CD4-positive, CD25-positive, alpha-beta regulatory T cell (primary cell): ENCODE measurements around the gene NR2F1-AS1. TPM values are rescaled to one million over a fixed set of nuclear protein-coding genes. Genes with fewer than 3 reads are reported as not detected.

Experiments
- ATAC-seq, 2 donors: fragments of 150-1000 bp; cut with Tn5 transposase; one replicate each; pipeline ENCODE4 v1.10.0; 2021; ENCODE audit warnings: low read depth in 2 of 2, moderate number of reproducible peaks in 2 of 2, moderate library complexity in 1 of 2
- DNase-seq, 3 donors: peaks; one replicate each; pipeline versions ENCODE4 v3.0.0 to v3.0.0-alpha.2; 2012 to 2022; ENCODE audit warnings: mixed read lengths in 1 of 3
- H3K27ac ChIP-seq: one replicate; pipeline ENCODE4 v1.7.0; 2013; ENCODE audit warnings: mild to moderate bottlenecking, low read length; ENCODE audit not compliant: insufficient read depth, poor library complexity, severe bottlenecking
- H3K27me3 ChIP-seq: one replicate; pipeline ENCODE4 v1.7.0; 2013; ENCODE audit warnings: low read length; ENCODE audit not compliant: control insufficient read depth, insufficient read depth
- H3K36me3 ChIP-seq: one replicate; pipeline ENCODE4 v1.7.0; 2013; ENCODE audit warnings: mild to moderate bottlenecking, low read length, moderate library complexity; ENCODE audit not compliant: control insufficient read depth, insufficient read depth
- H3K4me1 ChIP-seq: 2 replicates; pipeline ENCODE4 v1.7.0; 2013; ENCODE audit warnings: mild to moderate bottlenecking, low read length; ENCODE audit not compliant: insufficient read depth, control insufficient read depth, poor library complexity, severe bottlenecking
- H3K4me3 ChIP-seq: one replicate; pipeline ENCODE4 v1.7.0; 2013; ENCODE audit warnings: low read depth, mild to moderate bottlenecking, low read length, moderate library complexity
- H3K9me3 ChIP-seq, 2 experiments: 1 replicate in 1 of 2; 2 replicates in 1 of 2; pipeline ENCODE4 v1.7.0; 2013; ENCODE audit warnings: low read length in 2 of 2, mild to moderate bottlenecking in 1 of 2, moderate library complexity in 1 of 2; ENCODE audit not compliant: control insufficient read depth in 2 of 2
- H3K27ac Mint-ChIP-seq, 3 donors: one replicate each; pipeline ENCODE4 v1.8.0; 2020 to 2022; ENCODE audit warnings: mild to moderate bottlenecking in 3 of 3, mixed read lengths in 3 of 3, moderate library complexity in 2 of 3
- H3K27me3 Mint-ChIP-seq: one replicate; pipeline ENCODE4 v1.8.0; 2022; ENCODE audit warnings: mild to moderate bottlenecking, mixed read lengths
- H3K36me3 Mint-ChIP-seq: one replicate; pipeline ENCODE4 v1.8.0; 2020; ENCODE audit warnings: mixed read lengths
- H3K4me1 Mint-ChIP-seq, 4 donors: one replicate each; pipeline ENCODE4 v1.8.0; 2020 to 2022; ENCODE audit warnings: mixed read lengths in 4 of 4, mild to moderate bottlenecking in 1 of 4
- H3K4me3 Mint-ChIP-seq, 4 donors: one replicate each; pipeline ENCODE4 v1.8.0; 2020 to 2022; ENCODE audit warnings: mild to moderate bottlenecking in 4 of 4, mixed read lengths in 4 of 4, moderate library complexity in 3 of 4
- H3K9me3 Mint-ChIP-seq, 7 donors: one replicate each; pipeline ENCODE4 v1.8.0; 2020 to 2022; ENCODE audit warnings: mixed read lengths in 7 of 7, mild to moderate bottlenecking in 3 of 7, moderate library complexity in 2 of 7
- polyA plus RNA-seq, 4 donors: library from polyadenylated mRNA; unstranded; fragments of 300-500 nt; fragmentation: Illumina TruSeq; gene quantifications; one replicate each; pipeline ENCODE4 v1.2.3, GENCODE V29; 2021
- total RNA-seq: library from RNA; stranded (reverse); gene quantifications from one replicate; pipeline ENCODE4 v1.2.3, GENCODE V29; 2022

The NR2F1-AS1 gene
- total and polyA plus RNA-seq, 5 donors from 2014 or later: not detected

- no peak for DNase-seq
- Histone ChIP-seq H3K4me1 (peaks cover 5% of the 10 kb centered on the region), H3K27ac (no peak overlapping the region), H3K36me3 (no peaks in the 10 kb centered on the region), H3K9me3 (peaks cover 3 to 13% of the 10 kb centered on the region in 2 experiments), H3K27me3 (peaks cover 56% of the 10 kb centered on the region), H3K4me3 (no peak overlapping the region)
- Mint-ChIP-seq H3K27me3 (peaks cover 77% of the 10 kb centered on the region), H3K4me3 (no peak overlapping the region), H3K4me1 (peaks cover 5 to 20% (median 10%) of the 10 kb centered on the region in 4 donors), H3K27ac (no peak overlapping the region), H3K36me3 (peaks cover 4% of the 10 kb centered on the region), H3K9me3 (peaks cover 0 to 8% (median 2%) of the 10 kb centered on the region in 7 donors)
- no peak for ATAC-seq
These were observed 31.8 kb upstream of the NR2F1-AS1 start for GRCh38 chr5:93612855-93613243.

GRCh38 chr5:93611976-93612854 lies 31.2 kb upstream of the NR2F1-AS1 start:
- Histone ChIP-seq H3K36me3 (no peaks in the 10 kb centered on the region), H3K9me3 (peaks cover 3 to 13% of the 10 kb centered on the region in 2 experiments), H3K27ac (no peak overlapping the region), H3K4me3 (no peak overlapping the region), H3K27me3 (peaks cover 62% of the 10 kb centered on the region), H3K4me1 (peaks cover 7% of the 10 kb centered on the region)
- DNase-seq (no peak), ATAC-seq (no peak)
- H3K27me3 Mint-ChIP-seq: peaks cover 83% of the 10 kb centered on the region
- peaks cover 4% of the 10 kb centered on the region for H3K36me3 Mint-ChIP-seq
- H3K4me1 Mint-ChIP-seq: peaks cover 5 to 27% (median 15%) of the 10 kb centered on the region in 4 donors
- H3K9me3 Mint-ChIP-seq: peaks cover 0 to 10% (median 2%) of the 10 kb centered on the region in 7 donors
- no peak overlapping the region for H3K27ac Mint-ChIP-seq
- peak overlapping the region in 1 of 4 donors; percentile 36 for H3K4me3 Mint-ChIP-seq

DNA sequence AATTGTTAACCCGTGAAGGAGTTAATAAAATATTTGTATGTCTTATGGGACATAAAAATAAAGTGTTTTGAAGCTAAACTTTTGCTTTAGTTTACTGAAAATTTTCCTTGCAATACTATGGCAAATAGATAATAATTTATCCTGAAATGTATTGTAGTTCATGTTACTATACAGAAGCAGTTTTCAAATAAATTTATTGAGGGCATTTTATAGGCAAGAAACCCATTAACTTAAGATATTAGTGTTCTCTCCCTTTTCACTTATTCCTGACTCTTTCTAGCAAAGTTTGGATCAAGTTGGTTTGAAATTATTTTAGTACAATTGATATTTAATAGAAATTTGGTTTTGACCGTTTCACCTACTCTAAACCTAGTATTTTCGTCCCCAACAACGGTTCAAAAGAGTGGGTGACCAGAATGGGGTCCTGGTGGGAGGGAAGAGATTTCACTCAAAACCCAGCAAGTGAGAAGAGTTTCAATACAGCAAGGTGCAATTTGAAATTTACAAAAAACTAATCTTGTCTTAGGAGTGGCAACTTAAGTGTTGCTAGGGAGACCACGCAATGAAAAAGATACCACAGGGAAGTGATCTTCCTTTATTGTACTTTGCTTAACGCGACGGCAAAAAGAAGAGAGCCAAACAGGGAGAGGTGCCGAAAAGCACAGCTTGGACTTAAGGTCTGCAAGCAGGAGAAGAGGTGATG lies 30.4 kb upstream of the NR2F1-AS1 start:
- peak overlapping the region in 1 of 3 donors; percentile 14 for H3K27ac Mint-ChIP-seq
- Histone ChIP-seq H3K27me3 (peaks cover 68% of the 10 kb centered on the region), H3K27ac (no peak overlapping the region), H3K9me3 (peaks cover 3 to 13% of the 10 kb centered on the region in 2 experiments), H3K36me3 (no peaks in the 10 kb centered on the region), H3K4me1 (peaks cover 7% of the 10 kb centered on the region), H3K4me3 (no peak overlapping the region)
- H3K27me3 Mint-ChIP-seq: peaks cover 86% of the 10 kb centered on the region
- peaks cover 5 to 27% (median 15%) of the 10 kb centered on the region in 4 donors for H3K4me1 Mint-ChIP-seq
- ATAC-seq (no peak), DNase-seq (no peak)
- peaks cover 4% of the 10 kb centered on the region for H3K36me3 Mint-ChIP-seq
- no peak overlapping the region for H3K4me3 Mint-ChIP-seq
- peaks cover 0 to 10% (median 2%) of the 10 kb centered on the region in 7 donors for H3K9me3 Mint-ChIP-seq

DNA sequence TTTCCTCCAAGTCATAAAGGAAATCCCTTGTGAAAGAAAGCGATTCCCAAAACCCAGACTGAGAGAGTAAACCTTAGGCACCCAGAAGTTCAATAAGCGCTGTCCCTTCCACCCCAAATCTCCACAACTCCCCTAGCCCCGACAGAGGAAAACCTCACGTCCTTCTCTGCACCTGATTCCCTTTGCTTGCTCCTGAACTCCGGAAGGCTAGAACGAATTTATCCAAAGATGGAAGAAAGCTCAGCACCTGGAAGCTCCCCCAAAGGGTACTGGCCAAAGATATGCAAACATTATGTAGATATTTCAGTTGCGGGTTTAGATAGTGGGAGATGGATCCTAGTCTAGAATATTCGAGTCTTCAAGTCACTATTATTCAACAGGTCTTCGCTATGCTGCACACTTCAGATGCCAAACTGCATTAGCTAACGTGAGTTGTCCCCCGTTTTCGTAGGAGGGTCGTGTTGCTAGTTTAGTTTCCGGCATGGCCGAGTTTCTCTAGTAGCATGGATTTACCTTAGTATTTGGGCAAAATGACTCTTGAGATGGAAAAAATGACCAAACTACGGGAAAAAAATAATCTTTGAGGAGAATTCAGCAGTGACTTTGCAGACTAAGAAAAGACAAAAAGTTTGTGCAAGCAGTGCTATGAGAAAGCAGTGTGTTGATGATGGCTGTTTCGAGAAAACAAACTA lies 29.7 kb upstream of the NR2F1-AS1 start:
- Mint-ChIP-seq H3K4me3 (peak overlapping the region in 1 of 4 donors; percentile 21), H3K4me1 (peaks cover 5 to 27% (median 15%) of the 10 kb centered on the region in 4 donors), H3K9me3 (peaks cover 0 to 10% (median 2%) of the 10 kb centered on the region in 7 donors), H3K27ac (no peak overlapping the region), H3K36me3 (no peaks in the 10 kb centered on the region), H3K27me3 (peaks cover 93% of the 10 kb centered on the region)
- DNase-seq (no peak), ATAC-seq (no peak)
- no peak overlapping the region for H3K4me3 ChIP-seq
- H3K27me3 ChIP-seq: peaks cover 75% of the 10 kb centered on the region
- H3K9me3 ChIP-seq: peaks cover 3 to 13% of the 10 kb centered on the region in 2 experiments
- no peak overlapping the region for H3K27ac ChIP-seq
- H3K36me3 ChIP-seq: no peaks in the 10 kb centered on the region
- peaks cover 7% of the 10 kb centered on the region for H3K4me1 ChIP-seq

GRCh38 chr5:93609762-93610161 lies 28.7 kb upstream of the NR2F1-AS1 start:
- no peaks in the 10 kb centered on the region for H3K36me3 Mint-ChIP-seq
- Histone ChIP-seq H3K27me3 (peaks cover 85% of the 10 kb centered on the region), H3K36me3 (no peaks in the 10 kb centered on the region)

DNA sequence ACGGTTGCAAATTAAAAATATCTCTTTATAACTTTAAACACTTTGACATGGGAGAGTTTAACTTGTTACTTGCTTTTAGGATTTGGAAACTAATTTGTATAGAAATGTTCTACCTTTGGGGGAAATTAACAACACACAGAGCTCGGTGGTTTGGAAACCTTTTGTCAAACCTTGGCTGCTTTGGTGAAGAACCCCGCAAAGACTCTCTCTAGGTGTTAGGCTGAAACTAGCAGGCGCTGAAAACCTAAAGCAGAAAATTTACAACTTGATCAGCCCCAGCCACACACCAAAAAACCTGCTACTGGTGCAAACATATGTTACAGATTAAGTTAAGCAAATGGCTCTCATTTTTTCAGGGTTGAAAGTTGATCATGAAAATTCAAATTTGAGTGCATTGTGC lies 27.8 kb upstream of the NR2F1-AS1 start:
- Mint-ChIP-seq H3K27ac (no peak overlapping the region), H3K4me1 (peaks cover 5 to 27% (median 15%) of the 10 kb centered on the region in 4 donors), H3K9me3 (peaks cover 0 to 10% (median 2%) of the 10 kb centered on the region in 7 donors), H3K4me3 (no peak overlapping the region), H3K36me3 (no peaks in the 10 kb centered on the region), H3K27me3 (peaks cover 95% of the 10 kb centered on the region)
- Histone ChIP-seq H3K4me3 (no peak overlapping the region), H3K36me3 (no peaks in the 10 kb centered on the region), H3K27ac (no peak overlapping the region), H3K4me1 (peaks cover 13% of the 10 kb centered on the region), H3K27me3 (peaks cover 84% of the 10 kb centered on the region), H3K9me3 (peaks cover 3 to 13% of the 10 kb centered on the region in 2 experiments)
- ATAC-seq (no peak), DNase-seq (no peak)

More at GRCh38 chr5:93609762-93610161, 28.7 kb upstream of the NR2F1-AS1 start:
- peaks cover 97% of the 10 kb centered on the region for H3K27me3 Mint-ChIP-seq
- no peak for ATAC-seq
- Histone ChIP-seq H3K27ac (no peak overlapping the region), H3K4me3 (no peak overlapping the region), H3K4me1 (peaks cover 7% of the 10 kb centered on the region), H3K9me3 (peaks cover 3 to 13% of the 10 kb centered on the region in 2 experiments)
- no peak overlapping the region for H3K4me3 Mint-ChIP-seq
- peaks cover 5 to 27% (median 15%) of the 10 kb centered on the region in 4 donors for H3K4me1 Mint-ChIP-seq
- H3K27ac Mint-ChIP-seq: no peak overlapping the region
- peaks cover 0 to 10% (median 2%) of the 10 kb centered on the region in 7 donors for H3K9me3 Mint-ChIP-seq
- DNase-seq: no peak
